GM18951 (cell line): Measurements from ENCODE around the gene SMIM20.

ENCODE experiments used
- POLR2A ChIP-seq: IDR thresholded peaks from 4 replicates; pipeline ENCODE4 v1.6.1; 2011; ENCODE audit warnings: mild to moderate bottlenecking; ENCODE audit not compliant: insufficient read length, insufficient read depth; ENCODE audit errors: extremely low read depth
- in situ Hi-C: fragments of 300-500 bp; cut with MboI; formaldehyde crosslinking; loops from one replicate; pipeline ENCODE4 v1.12.0; 2022; ENCODE audit warnings: low sequenced_read_pairs, mixed read lengths, inconsistent platforms; ENCODE audit not compliant: unreplicated experiment

Gene SMIM20

DNA sequence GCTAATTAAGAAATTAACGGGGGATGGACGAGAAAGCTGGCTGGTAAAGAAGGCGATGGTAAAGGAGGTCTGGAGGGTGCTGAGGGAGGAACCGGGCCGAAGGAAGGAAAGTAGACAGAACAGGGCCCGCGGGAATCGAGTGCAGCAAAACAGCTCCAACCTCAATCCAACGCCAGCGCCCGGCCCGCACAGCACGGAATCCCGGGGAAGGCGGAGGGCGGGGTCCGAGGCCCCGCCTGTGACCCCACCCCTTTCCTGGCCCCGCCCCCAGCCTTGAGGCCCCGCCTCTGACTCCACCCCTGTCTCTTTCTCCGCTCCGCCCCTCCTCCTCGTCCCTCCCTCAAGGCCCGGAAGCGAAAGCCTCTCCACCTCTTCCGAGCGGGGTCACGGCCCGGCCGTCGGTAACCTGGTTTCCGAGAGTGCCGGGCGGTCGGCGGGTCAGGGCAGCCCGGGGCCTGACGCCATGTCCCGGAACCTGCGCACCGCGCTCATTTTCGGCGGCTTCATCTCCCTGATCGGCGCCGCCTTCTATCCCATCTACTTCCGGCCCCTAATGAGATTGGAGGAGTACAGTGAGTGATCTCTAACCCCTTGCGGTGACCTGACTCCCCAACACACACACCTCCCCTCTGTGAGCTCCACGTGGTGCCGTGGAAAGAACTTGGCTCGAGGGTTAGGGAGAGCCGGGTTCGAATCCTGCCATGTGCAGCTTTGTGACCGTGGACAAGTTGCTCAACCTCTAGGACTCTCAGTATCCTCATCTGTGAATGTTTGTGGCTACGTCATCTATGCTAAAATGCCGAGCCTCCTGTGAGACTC lies at the start of gene SMIM20:
Gene SMIM20, plus strand, starts transcription at position 370 of the 819 bp plus-strand sequence. Its CDS starts 94 bp downstream, at position 464.
- TF ChIP-seq POLR2A, result peak; percentile 85
- in situ Hi-C loops, result no loop called here

DNA sequence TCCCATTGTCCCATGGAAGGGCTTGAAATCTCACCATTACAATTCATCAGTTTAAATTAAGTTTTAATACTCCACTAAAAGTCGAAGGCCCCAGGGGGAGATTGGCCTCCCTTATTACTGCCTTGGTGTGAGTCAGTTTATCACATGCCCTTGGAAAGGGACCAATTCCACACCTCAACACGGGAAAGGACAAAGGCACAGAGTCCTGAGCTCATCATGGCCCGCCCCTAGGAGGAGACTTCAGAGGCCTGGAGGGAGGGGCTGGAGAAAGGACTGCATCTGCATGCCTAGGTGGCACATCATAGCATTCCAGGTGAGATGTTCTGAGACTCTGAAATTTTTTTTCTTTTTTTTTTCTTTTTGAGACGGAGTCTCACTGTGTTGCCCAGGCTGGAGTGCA lies 48.4 kb upstream of the SMIM20 start:
- TF ChIP-seq POLR2A, result no peak
- in situ Hi-C loops, result loop anchor here (25.0 kb wide), 1 partner anchor 1022 kb away; no protein-coding TSS in a partner anchor

GRCh38 chr4:25866401-25866800 lies 47.6 kb upstream of the SMIM20 start:
- in situ Hi-C loops, result loop anchor here (25.0 kb wide), 1 partner anchor 1021 kb away; no protein-coding TSS in a partner anchor

- in situ Hi-C loops, result loop anchor here (25.0 kb wide), 1 partner anchor 1019 kb away; no protein-coding TSS in a partner anchor
- TF ChIP-seq POLR2A, result no peak
Observed at GRCh38 chr4:25867781-25868294, 46.2 kb upstream of the SMIM20 start.

DNA sequence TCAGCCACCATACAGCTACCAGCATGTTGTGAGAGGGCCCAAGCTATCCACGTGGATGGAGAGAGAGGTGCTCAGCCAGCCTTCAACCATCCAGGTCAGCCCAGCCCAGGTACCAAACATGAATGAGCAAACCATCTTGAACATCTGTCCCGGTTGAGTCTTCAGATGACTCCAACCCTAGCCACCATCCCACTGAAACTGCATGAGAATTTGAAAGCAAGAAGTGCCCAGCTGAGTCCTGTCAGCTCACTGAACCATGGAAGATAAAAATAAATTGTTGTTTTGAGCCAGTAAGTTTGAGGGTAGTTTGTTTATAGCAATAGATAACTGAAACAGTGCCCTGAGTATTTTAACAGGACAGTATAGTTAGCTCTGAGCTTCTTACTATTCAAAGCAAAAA lies 43.9 kb upstream of the SMIM20 start:
- in situ Hi-C loops, result loop anchor here (25.0 kb wide), 1 partner anchor 1017 kb away; no protein-coding TSS in a partner anchor
- TF ChIP-seq POLR2A, result no peak

- no peak for TF ChIP-seq POLR2A
- in situ Hi-C loops, result loop anchor here (25.0 kb wide), 1 partner anchor 1014 kb away; no protein-coding TSS in a partner anchor
Observed at GRCh38 chr4:25872851-25873631, 41.0 kb upstream of the SMIM20 start.

GRCh38 chr4:25873632-25874129 lies 40.3 kb upstream of the SMIM20 start:
- TF ChIP-seq POLR2A, result no peak
- in situ Hi-C loops, result loop anchor here (25.0 kb wide), 1 partner anchor 1014 kb away; no protein-coding TSS in a partner anchor

GRCh38 chr4:25874655-25875054 lies 39.4 kb upstream of the SMIM20 start:
- no peak for TF ChIP-seq POLR2A
- in situ Hi-C loops, result loop anchor here (25.0 kb wide), 1 partner anchor 1013 kb away; no protein-coding TSS in a partner anchor

DNA sequence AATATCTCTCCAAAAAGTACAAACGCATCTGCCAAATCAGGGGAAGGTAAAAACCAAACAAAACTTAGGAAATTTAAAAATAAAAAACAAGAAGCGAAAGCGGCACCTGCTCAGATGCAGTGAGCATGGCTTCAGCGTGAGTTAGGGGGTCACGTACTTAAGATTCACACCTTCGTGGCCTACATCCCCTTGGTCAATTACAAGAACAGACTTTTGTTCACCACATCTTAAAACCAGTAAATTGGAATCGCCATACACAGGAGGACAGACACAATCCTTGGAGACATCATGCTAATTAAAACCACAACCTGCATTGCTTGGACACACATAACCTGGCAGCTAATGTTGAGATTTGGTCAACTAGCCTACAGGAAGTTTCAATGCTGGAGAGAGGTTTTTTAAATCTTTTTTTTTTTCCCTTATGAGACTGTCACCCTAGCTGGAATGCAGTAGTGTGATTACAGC lies 38.7 kb upstream of the SMIM20 start:
- in situ Hi-C loops, result no loop called here
- TF ChIP-seq POLR2A, result no peak

GRCh38 chr4:25878676-25879075 lies 35.3 kb upstream of the SMIM20 start:
- TF ChIP-seq POLR2A, result no peak
- in situ Hi-C loops, result no loop called here

- no peak for TF ChIP-seq POLR2A
- in situ Hi-C loops, result no loop called here
Observed at GRCh38 chr4:25879091-25879584, 34.9 kb upstream of the SMIM20 start.

GRCh38 chr4:25879587-25879986 lies 34.4 kb upstream of the SMIM20 start:
- in situ Hi-C loops, result no loop called here
- no peak for TF ChIP-seq POLR2A
